Neural cell (in vitro differentiated cells): Measurements from ENCODE around the gene USP36. TPM values are rescaled to one million over a fixed set of nuclear protein-coding genes. Genes with fewer than 3 reads are reported as not detected.
"Not testable (repeated sequence)": the region's sequence is repeated elsewhere in the genome, so short reads cannot be mapped to it uniquely, and the experiment has no call there.

Experiments
- H2AFZ ChIP-seq: fragments of 200-600, 300-800 bp; sonication (generic), shearing (Covaris generic); 2 replicates; pipeline ENCODE4 v1.6.0; 2014; ENCODE audit warnings: low read depth, mild to moderate bottlenecking, antibody characterized with exemption, low read length, moderate library complexity
- H3F3A ChIP-seq: fragments of 200-600 bp; shearing (Covaris generic); 2 replicates; pipeline ENCODE4 v1.6.1; 2016; ENCODE audit warnings: mild to moderate bottlenecking, moderate library complexity, mixed read lengths, antibody characterized with exemption, low read length; ENCODE audit not compliant: insufficient read depth, poor library complexity, severe bottlenecking
- H3K27ac ChIP-seq: fragments of 200-600, 300-800 bp; sonication (generic), shearing (Covaris generic); 2 replicates; pipeline ENCODE4 v1.5.1; 2014; ENCODE audit warnings: mild to moderate bottlenecking, low read length, moderate library complexity
- H3K27me3 ChIP-seq: fragments of 300-800, 200-600 bp; sonication (generic), shearing (Covaris generic); 2 replicates; pipeline ENCODE4 v1.6.0; 2014; ENCODE audit warnings: mild to moderate bottlenecking, low read depth, low read length, moderate library complexity; ENCODE audit not compliant: insufficient read depth
- H3K36me3 ChIP-seq: fragments of 300-800, 200-600 bp; sonication (generic), shearing (Covaris generic); 2 replicates; pipeline ENCODE4 v1.5.1; 2014; ENCODE audit warnings: mild to moderate bottlenecking, antibody characterized with exemption, low read length, moderate library complexity; ENCODE audit not compliant: insufficient read depth
- H3K4me2 ChIP-seq: fragments of 300-800, 200-600 bp; sonication (generic), shearing (Covaris generic); 2 replicates; pipeline ENCODE4 v1.6.0; 2014; ENCODE audit warnings: mild to moderate bottlenecking, low read length
- H3K4me3 ChIP-seq: fragments of 300-800, 200-600 bp; sonication (generic), shearing (Covaris generic); 2 replicates; pipeline ENCODE4 v1.5.1; 2014; ENCODE audit warnings: mild to moderate bottlenecking, low read length, moderate library complexity
- H3K79me2 ChIP-seq: fragments of 200-600 bp; shearing (Covaris generic); replicated peaks from 2 replicates; pipeline ENCODE4 v1.6.0; 2014; ENCODE audit warnings: mild to moderate bottlenecking, low read length, moderate library complexity; ENCODE audit not compliant: insufficient read depth
- H3K9ac ChIP-seq: fragments of 300-800, 200-600 bp; sonication (generic), shearing (Covaris generic); 2 replicates; pipeline ENCODE4 v1.6.1; 2016; ENCODE audit warnings: mild to moderate bottlenecking, low read length, mixed read lengths
- H3K9me2 ChIP-seq: fragments of 200-600 bp; shearing (Covaris generic); 2 replicates; pipeline ENCODE4 v1.6.1; 2016; ENCODE audit warnings: mild to moderate bottlenecking, low read length, mixed read lengths; ENCODE audit not compliant: insufficient read depth
- H3K9me3 ChIP-seq: fragments of 200-600, 300-800 bp; sonication (generic), shearing (Covaris generic); 2 replicates; pipeline ENCODE4 v1.6.1; 2016; ENCODE audit warnings: mild to moderate bottlenecking, mixed run types, low read length, moderate library complexity, mixed read lengths
- H4K20me1 ChIP-seq: fragments of 200-600 bp; shearing (Covaris generic); 2 replicates; pipeline ENCODE4 v1.6.1; 2016; ENCODE audit warnings: mild to moderate bottlenecking, mixed run types; ENCODE audit not compliant: insufficient read depth
- EP300 ChIP-seq: fragments of 450-650 bp; conservative IDR thresholded peaks from 2 replicates; pipeline ENCODE4 v1.6.1; 2014; ENCODE audit warnings: antibody characterized with exemption, mild to moderate bottlenecking, moderate library complexity; ENCODE audit not compliant: poor library complexity, severe bottlenecking
- EZH2 ChIP-seq: fragments of 200-600, 300-800 bp; shearing (Covaris generic), sonication (generic); IDR thresholded peaks from 2 replicates; pipeline ENCODE4 v1.6.1; 2014; ENCODE audit warnings: antibody characterized with exemption, low read length, borderline replicate concordance, mild to moderate bottlenecking; ENCODE audit not compliant: insufficient read depth, poor library complexity, severe bottlenecking
- MXI1 ChIP-seq: fragments of 450-650 bp; conservative IDR thresholded peaks from 2 replicates; pipeline ENCODE4 v1.6.1; 2014; ENCODE audit warnings: antibody characterized with exemption, mild to moderate bottlenecking; ENCODE audit not compliant: poor library complexity, severe bottlenecking
- POLR2AphosphoS5 ChIP-seq: IDR thresholded peaks from 2 replicates; pipeline ENCODE4 v1.6.1; 2012
- RAD21 ChIP-seq: fragments of 450-650 bp; conservative IDR thresholded peaks from 2 replicates; pipeline ENCODE4 v1.6.1; 2014; ENCODE audit warnings: antibody characterized with exemption, mild to moderate bottlenecking, moderate library complexity
- REST ChIP-seq: IDR thresholded peaks from 2 replicates; pipeline ENCODE4 v1.6.1; 2012; ENCODE audit warnings: borderline replicate concordance
- SMC3 ChIP-seq: fragments of 450-650 bp; conservative IDR thresholded peaks from 2 replicates; pipeline ENCODE4 v1.6.1; 2014; ENCODE audit warnings: antibody characterized with exemption, mild to moderate bottlenecking, moderate library complexity; ENCODE audit not compliant: poor library complexity
- TAF1 ChIP-seq: IDR thresholded peaks from 2 replicates; pipeline ENCODE4 v1.6.1; 2012; ENCODE audit warnings: low read depth
- polyA plus RNA-seq: library from polyadenylated mRNA; depleted of rRNA; stranded (reverse); fragments of >200 nt; gene quantifications from 2 replicates; pipeline ENCODE4 v1.2.3, GENCODE V29; 2014
- TF ChIP-seq, protein P1 (sequence below): fragments of 450-650 bp; IDR thresholded peaks from 2 replicates; pipeline ENCODE4 v1.5.1; 2014; ENCODE audit warnings: antibody characterized with exemption, mild to moderate bottlenecking, moderate library complexity; ENCODE audit not compliant: poor library complexity, severe bottlenecking

USP36 gene
- polyA plus RNA-seq, 1 donor from 2014 or later: 14.4 TPM

DNA sequence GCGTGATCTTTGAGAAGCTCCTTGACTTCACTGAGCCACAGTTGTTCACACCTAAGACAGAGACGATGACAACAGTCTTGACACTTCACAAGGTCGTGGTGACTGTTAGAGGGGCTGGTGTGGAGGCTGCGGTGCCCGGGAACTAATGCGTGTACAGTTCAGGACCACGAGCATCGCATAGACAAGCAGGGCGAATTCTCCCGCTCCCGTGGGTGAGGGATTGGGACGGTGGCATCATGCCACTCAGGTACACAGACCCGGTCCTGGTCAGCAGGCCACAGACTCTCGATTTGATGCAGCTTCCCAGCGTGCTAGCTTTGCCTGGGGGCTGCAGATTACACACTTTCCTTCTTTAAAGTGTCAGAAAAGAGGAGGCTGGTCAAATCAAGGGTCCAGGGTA, 37.6 kb upstream of the USP36 start:
- Histone ChIP-seq H3K9me3 (no peaks in the 10 kb centered on the region), H4K20me1 (no peaks in the 10 kb centered on the region), H3K27ac (no peak overlapping the region), H3K36me3 (no peaks in the 10 kb centered on the region), H3K4me2 (no peak overlapping the region), H3K9ac (no peak overlapping the region), H3K4me3 (no peak overlapping the region), H3K27me3 (no peaks in the 10 kb centered on the region), H3K9me2 (no peaks in the 10 kb centered on the region), H3F3A (no peaks in the 10 kb centered on the region), H2AFZ (no peak overlapping the region), H3K79me2 (peaks cover 26% of the 10 kb centered on the region)
- TF ChIP-seq SMC3 (no peak), POLR2AphosphoS5 (no peak), REST (no peak), EP300 (no peak), EZH2 (no peak), MXI1 (no peak), TAF1 (no peak), RAD21 (no peak)
- TF ChIP-seq, protein P1, sequence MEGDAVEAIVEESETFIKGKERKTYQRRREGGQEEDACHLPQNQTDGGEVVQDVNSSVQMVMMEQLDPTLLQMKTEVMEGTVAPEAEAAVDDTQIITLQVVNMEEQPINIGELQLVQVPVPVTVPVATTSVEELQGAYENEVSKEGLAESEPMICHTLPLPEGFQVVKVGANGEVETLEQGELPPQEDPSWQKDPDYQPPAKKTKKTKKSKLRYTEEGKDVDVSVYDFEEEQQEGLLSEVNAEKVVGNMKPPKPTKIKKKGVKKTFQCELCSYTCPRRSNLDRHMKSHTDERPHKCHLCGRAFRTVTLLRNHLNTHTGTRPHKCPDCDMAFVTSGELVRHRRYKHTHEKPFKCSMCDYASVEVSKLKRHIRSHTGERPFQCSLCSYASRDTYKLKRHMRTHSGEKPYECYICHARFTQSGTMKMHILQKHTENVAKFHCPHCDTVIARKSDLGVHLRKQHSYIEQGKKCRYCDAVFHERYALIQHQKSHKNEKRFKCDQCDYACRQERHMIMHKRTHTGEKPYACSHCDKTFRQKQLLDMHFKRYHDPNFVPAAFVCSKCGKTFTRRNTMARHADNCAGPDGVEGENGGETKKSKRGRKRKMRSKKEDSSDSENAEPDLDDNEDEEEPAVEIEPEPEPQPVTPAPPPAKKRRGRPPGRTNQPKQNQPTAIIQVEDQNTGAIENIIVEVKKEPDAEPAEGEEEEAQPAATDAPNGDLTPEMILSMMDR: no peak

- H3K4me2 ChIP-seq, H3F3A ChIP-seq, H3K9me3 ChIP-seq, H4K20me1 ChIP-seq, H3K36me3 ChIP-seq, H3K4me3 ChIP-seq, H3K27ac ChIP-seq, H2AFZ ChIP-seq, H3K9me2 ChIP-seq, H3K9ac ChIP-seq, H3K27me3 ChIP-seq: not testable (repeated sequence)
- peaks cover 21% of the 10 kb centered on the region for H3K79me2 ChIP-seq
Observed at GRCh38 chr17:78876954-78877517, 36.4 kb upstream of the USP36 start.

GRCh38 chr17:78876094-78876597, 35.5 kb upstream of the USP36 start:
- Histone ChIP-seq H3K36me3 (no peaks in the 10 kb centered on the region), H3K9me3 (no peaks in the 10 kb centered on the region), H3K4me2 (no peak overlapping the region), H3K9me2 (no peaks in the 10 kb centered on the region), H2AFZ (no peak overlapping the region), H3K27ac (no peak overlapping the region), H4K20me1 (no peaks in the 10 kb centered on the region), H3K4me3 (no peak overlapping the region), H3F3A (no peaks in the 10 kb centered on the region), H3K27me3 (no peaks in the 10 kb centered on the region), H3K79me2 (peaks cover 14% of the 10 kb centered on the region), H3K9ac (no peak overlapping the region)
- TF ChIP-seq SMC3 (no peak), REST (no peak), TAF1 (no peak), MXI1 (no peak), EZH2 (no peak), EP300 (no peak), POLR2AphosphoS5 (no peak)
- TF ChIP-seq, protein P1: no peak
